ENCODE results near the gene MVB12B. TPM values are rescaled to one million over a fixed set of nuclear protein-coding genes. Genes with fewer than 3 reads are reported as not detected.

MVB12B gene
- total RNA-seq, 1 donor from 2014 or later = 2.5 TPM

GRCh38 chr9:126386776-126387175 is 60.1 kb downstream of the MVB12B start:
- no peak for ATAC-seq

GRCh38 chr9:126388964-126389708 is 62.5 kb downstream of the MVB12B start:
- no peak for ATAC-seq

- no peak for ATAC-seq
Observed at GRCh38 chr9:126389992-126390391, 63.4 kb downstream of the MVB12B start.

DNA sequence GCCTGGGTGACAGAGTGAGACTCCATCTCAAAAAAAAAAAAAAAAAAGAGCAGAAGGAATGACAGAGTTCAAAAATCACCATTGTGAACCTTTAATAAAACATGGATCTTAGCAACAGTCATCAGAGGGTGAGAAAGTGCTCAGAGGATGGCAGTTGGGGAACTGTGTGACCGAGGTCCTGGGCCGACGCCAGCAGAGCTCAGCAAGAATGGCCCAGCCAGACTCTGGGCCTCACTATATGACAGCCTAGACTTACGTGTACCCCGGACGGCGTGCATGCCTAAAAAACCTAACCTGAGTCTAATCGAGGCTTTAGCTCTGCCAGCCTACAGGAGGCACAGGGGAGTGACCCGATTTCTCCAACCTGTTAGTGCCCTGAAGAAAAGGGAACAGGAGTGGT is 64.3 kb downstream of the MVB12B start:
- ATAC-seq = no peak

GRCh38 chr9:126391713-126392661 is 65.4 kb downstream of the MVB12B start:
- no peak for ATAC-seq

DNA sequence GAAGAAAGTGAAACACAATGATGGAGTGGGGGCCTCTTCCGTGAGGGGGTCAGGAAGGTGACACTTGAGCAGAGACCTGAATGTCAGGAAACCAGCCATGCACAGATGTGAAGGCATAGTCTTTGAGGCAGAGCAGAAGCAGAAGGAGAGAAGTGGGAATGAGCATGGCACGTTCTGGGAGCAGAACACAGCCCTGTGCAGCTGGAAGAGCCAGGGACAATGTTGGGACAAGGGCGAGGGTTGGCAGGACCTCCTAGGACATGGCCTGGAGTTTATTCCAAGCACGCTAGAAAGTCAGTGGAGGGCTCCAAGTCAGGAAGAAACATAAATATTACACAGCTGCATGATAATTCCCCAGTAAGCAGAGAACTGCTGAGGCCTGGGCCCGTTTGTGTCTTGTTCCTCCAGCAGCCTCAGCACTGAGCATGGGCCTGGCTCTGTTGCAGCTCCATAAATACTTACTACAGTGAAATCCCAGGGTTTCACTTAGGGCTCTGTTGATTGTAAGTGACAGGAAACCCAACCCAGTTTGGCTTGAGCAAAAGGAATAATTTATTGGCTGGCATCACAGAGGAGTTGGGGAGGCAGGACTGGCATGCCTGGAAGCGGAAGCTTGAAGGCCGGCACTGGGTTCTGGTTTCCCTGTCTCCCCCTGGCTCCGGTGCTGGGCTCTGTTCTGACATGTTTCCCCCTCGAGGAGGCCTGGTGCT is 66.2 kb downstream of the MVB12B start:
- ATAC-seq = peak; percentile 66

GRCh38 chr9:126393876-126394275 is 67.2 kb downstream of the MVB12B start:
- ATAC-seq = no peak

GRCh38 chr9:126394802-126395201 is 68.2 kb downstream of the MVB12B start:
- ATAC-seq = no peak

DNA sequence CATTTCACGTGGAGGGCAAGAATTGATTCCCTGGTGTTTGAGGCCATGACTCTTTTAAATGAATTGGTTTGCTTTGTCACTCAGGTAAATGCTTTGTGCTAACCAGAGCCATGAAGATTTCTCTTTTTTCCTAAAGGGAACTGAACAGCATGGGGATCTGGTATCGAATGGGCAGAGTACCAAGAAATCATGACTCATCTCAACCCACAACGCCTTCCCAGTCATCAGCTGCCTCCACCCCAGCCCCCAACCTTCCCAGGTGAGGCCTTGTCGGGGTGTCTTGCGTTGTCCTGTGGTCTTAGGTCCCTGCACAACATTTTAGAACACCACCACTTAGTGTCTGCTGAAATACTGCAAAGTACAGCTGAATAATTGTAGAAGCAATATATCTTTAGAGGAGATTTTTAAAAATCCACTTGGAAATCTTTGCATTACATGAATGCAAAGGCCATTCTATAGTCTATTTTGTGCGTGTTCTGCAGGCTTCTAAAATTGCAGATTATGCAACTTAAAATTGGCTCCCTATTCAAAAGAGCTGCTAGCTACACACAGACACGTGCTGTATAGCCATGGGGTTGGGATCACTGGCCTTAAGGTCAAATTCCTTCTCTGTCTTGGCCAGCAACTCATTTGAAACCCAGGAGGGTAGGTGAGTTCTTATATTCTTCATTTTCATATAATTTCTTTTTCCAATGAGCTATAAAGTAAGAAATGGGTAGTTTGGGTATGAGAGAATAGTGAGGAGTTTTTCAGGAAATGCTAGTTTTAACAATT is 69.0 kb downstream of the MVB12B start:
- peak; percentile 39 for ATAC-seq

DNA sequence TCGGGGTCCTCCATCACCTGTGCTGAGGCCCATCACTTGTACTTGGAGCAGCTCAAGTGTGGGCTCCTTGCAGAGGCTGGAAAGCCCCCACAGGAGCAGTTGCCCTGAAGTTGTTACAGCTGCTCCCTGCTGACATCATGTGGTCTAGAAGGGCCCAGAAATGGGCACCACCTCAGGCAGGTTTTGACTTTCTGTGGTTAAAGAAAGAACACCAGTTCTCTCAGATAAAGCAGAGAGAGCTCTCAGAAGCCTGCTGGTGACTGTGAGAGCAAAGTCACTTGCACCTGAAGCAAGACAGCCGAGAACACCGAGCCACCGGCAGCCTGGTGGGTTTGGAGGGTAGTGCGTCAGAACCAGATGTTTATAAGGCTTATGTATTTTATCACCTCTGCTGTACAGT is 70.4 kb downstream of the MVB12B start:
- no peak for ATAC-seq

DNA sequence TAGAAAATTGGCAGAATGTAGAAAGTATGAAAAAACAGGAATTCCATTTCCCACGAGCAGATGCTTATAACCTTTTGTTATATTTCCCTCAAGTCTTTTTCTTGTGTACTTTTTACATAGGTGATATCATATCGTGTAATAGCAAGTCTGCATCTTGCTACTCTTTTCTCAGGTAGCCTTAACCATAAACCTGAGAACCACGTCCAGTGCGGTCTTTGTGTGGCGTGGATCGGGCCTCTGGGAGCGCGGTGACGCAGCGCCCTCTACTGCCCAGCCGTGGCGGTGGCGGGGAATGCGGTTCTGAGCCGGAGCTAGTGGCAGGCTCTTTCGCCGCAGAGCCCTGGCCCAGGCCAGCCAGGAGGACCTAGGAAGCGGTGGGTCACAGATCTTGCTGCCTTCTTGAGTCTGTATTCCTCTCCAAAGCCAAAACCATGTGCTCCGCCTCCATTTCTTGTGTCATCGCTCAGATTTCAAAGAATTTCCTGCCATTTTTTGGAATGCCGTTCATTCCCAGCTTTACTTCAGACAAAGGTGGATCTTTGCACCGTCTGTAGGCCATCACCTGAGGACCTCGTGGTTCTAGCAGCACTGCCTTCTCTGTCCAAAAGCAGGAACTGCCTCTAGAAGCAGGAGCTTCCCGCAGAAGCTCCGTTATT is 71.9 kb downstream of the MVB12B start:
- peak; percentile 83 for ATAC-seq

GRCh38 chr9:126399251-126399650 is 72.6 kb downstream of the MVB12B start:
- no peak for ATAC-seq

- no peak for ATAC-seq
Observed at GRCh38 chr9:126399789-126400188, 73.2 kb downstream of the MVB12B start.

DNA sequence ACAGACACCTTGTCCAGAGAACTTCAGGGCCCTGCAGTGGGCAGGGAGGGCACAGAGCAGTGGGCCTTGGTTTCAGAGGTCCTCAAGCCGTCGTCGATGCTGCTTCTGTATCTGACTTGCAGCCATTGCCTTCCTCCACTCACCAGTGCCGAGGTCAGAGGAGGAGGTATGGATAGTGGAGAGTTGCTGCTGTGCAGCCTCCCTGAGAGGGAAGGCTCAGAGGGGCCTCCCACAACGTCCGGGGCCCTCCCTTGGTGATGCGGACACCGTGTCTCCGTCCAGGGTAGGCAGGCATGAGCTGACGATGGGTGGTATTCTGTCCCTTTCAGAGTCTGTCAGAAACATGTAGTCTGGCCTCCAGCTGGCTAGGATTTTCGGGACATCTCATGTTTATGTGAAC is 73.9 kb downstream of the MVB12B start:
- ATAC-seq = no peak

- no peak for ATAC-seq
Observed at GRCh38 chr9:126401107-126401506, 74.5 kb downstream of the MVB12B start.

DNA sequence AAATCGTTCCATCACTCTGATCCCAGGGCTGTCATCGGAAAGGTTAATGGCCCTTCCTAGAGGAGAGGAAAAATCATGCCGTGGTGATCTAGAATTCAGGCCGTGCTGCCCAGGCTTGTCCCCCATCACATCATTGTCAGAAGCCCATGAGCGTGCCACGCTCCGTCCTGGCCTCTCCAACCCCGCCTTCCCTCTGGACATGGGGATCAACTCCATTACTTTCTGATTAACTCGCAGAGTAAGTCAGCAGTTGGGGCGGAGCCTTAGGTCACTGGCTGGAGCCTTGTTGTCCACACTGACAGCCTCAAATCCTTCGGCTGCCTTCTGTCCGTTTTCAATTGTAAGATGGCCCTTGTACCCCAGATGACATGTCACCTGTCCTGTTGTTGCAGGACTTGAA is 75.0 kb downstream of the MVB12B start:
- no peak for ATAC-seq

GRCh38 chr9:126403397-126403796 is 76.8 kb downstream of the MVB12B start:
- ATAC-seq = no peak

- ATAC-seq = no peak
Observed at GRCh38 chr9:126404459-126404858, 77.8 kb downstream of the MVB12B start.

DNA sequence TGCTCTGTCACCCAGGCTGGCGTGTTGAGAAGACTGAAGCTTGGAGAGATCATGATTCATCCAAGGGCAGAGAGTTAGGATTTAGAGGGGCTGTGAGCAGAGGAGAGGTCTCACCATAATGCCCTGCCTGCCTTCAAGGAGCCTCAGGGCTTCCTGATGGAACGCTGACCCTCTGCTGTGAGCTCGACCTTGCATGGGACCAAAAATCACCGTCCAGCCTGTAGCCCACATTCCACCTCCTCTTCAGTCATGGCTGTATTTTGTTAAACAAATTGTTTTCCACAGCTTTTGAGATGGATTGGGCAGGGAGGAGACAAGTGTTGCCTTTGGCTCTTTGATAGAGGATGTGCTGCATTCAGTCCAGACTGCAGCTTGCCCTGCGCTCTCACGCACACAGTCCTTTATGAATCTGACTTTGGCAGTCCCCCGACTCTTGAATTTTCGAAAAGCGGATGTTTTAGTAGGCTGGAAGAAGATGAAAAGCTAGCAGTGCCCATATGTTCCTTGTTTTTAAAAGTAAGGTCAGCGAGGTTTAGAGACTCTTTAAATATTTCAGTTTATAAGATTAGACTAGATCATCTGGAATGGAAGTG is 79.5 kb downstream of the MVB12B start:
- ATAC-seq = no peak

DNA sequence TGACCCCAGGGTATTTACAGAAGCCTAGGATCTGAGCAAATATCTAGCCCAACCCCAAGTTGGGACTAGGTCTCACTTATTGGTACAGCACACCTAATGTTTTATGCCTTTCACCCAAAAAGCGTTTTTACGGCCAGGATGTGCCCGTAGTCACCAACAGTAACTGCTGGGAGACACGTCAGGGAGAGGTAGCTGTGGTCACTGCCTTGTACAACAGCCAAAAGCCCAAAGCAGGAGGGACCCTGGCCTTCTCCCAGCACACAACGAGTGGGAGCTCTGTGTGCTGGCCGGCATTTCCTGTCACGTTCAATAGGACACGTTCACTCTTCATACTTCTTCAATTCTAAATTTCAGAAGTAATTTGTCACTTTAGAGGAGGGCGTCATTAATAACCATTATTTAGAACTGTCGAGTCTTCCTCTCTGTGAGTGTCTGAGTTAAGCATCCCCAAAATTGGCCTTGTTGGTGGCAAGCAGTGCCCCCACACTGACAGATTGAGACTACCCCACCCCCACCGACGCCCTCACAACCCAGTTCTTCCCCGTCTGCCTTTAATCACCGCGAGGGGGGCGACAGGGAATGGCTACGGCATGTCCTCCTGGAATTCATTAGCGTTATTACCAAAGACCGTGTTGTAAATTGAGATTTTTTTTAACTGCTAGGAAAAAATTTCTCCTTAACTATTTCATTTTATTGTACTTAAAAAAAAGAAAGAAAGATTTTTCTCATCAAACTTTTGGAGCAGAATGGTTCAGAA is 80.7 kb downstream of the MVB12B start:
- ATAC-seq = no peak

DNA sequence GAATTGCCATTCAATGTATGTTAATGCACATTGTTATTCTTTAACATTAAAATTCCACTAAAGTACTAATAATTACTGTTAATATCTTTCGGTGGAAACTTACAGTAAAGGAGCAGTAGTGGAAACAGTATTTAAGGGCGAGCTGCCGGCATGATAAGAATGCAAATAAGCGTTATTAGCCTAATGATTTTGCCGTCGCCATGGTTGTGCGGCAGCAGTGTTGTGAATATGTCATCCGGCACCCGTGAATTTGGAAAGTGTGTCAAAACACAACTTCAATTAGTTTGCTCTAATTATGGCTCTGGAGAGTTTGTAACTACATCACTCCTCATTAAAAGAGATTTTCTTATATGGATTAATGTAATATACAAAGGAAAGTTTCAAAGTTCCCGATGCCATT is 81.4 kb downstream of the MVB12B start:
- no peak for ATAC-seq

Data from esophagus mucosa (tissue), 1 donor.